ENCODE data around the gene CDH13. TPM values are rescaled to one million over a fixed set of nuclear protein-coding genes. Genes with fewer than 3 reads are reported as not detected.
A peak's percentile ranks its signal among the peaks of the same experiment; 100 is the strongest.

Gene CDH13
- total and polyA plus RNA-seq, 10 of the 15 experiments (the other 5 are each of a cell fraction or from before 2014, with no cell fraction given), result under 0.01 to 0.05 TPM; not detected in 8

DNA sequence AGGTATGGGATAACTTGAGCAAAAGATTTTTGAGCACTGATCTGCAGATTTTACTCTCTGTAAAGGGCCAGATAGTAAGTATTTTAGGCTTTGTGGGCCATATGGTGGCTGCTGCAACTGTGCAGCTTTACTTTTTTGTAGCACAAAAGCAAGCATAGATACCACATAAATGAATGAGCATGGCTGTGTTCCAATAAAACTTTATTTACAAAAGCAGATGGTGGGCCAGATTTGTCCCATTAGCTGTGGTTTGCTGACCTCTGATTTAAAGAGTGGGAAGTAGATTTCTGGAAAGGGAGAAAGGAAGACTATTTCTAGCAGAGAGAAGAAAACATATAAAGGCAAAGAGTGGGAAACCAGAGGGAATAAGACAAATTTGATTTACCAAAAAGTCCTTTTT is 882.5 kb downstream of the CDH13 start (continued):
- TF ChIP-seq RAD51 (IDR thresholded peaks at IDR 0.05), result no peak
- TF ChIP-seq BMI1 (IDR thresholded peaks at IDR 0.05; ENCODE audit: borderline replicate concordance), result no peak
- TF ChIP-seq, protein P1, sequence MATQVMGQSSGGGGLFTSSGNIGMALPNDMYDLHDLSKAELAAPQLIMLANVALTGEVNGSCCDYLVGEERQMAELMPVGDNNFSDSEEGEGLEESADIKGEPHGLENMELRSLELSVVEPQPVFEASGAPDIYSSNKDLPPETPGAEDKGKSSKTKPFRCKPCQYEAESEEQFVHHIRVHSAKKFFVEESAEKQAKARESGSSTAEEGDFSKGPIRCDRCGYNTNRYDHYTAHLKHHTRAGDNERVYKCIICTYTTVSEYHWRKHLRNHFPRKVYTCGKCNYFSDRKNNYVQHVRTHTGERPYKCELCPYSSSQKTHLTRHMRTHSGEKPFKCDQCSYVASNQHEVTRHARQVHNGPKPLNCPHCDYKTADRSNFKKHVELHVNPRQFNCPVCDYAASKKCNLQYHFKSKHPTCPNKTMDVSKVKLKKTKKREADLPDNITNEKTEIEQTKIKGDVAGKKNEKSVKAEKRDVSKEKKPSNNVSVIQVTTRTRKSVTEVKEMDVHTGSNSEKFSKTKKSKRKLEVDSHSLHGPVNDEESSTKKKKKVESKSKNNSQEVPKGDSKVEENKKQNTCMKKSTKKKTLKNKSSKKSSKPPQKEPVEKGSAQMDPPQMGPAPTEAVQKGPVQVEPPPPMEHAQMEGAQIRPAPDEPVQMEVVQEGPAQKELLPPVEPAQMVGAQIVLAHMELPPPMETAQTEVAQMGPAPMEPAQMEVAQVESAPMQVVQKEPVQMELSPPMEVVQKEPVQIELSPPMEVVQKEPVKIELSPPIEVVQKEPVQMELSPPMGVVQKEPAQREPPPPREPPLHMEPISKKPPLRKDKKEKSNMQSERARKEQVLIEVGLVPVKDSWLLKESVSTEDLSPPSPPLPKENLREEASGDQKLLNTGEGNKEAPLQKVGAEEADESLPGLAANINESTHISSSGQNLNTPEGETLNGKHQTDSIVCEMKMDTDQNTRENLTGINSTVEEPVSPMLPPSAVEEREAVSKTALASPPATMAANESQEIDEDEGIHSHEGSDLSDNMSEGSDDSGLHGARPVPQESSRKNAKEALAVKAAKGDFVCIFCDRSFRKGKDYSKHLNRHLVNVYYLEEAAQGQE (IDR thresholded peaks at IDR 0.05; ENCODE audit: low read depth, low read length), result no peak
- TF ChIP-seq BCL11A (IDR thresholded peaks at IDR 0.05; ENCODE audit: low read depth, low read length), result no peak

DNA sequence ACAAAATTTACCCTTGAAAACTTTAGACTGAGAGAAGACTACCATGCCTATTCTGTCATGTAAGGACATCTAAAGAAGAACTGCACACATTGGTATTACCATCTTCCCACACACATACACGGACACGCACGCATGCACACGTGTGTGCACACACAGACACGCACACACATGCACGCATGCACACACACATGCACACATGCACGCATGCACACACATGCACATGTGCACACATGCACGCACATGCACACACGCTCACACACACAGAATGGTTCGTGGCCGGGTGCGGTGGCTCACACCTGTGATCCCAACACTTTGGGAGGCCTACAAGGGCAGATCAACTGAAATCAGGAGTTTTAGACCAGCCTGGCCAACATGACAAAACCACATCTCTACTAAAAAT is 884.1 kb downstream of the CDH13 start:
- TF ChIP-seq RAD21 (IDR thresholded peaks at IDR 0.05; ENCODE audit: insufficient read depth, low read depth, low read length) (no peak), NFYA (IDR thresholded peaks at IDR 0.05; ENCODE audit: borderline replicate concordance, low read depth, low read length) (no peak)
- TF ChIP-seq, protein P2, sequence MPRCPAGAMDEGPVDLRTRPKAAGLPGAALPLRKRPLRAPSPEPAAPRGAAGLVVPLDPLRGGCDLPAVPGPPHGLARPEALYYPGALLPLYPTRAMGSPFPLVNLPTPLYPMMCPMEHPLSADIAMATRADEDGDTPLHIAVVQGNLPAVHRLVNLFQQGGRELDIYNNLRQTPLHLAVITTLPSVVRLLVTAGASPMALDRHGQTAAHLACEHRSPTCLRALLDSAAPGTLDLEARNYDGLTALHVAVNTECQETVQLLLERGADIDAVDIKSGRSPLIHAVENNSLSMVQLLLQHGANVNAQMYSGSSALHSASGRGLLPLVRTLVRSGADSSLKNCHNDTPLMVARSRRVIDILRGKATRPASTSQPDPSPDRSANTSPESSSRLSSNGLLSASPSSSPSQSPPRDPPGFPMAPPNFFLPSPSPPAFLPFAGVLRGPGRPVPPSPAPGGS (IDR thresholded peaks at IDR 0.05; ENCODE audit: borderline replicate concordance, insufficient read depth, low read depth, low read length, poor library complexity, severe bottlenecking), result peak; percentile 48
- Histone ChIP-seq H3K27ac (ENCODE audit: control insufficient read depth, insufficient read depth) (no peak overlapping the region), H4K20me1 (ENCODE audit: control insufficient read depth, insufficient read depth) (no peaks in the 10 kb centered on the region), H3K4me1 (ENCODE audit: control insufficient read depth, insufficient read depth, low read length) (no peaks in the 10 kb centered on the region), H3K27me3 (replicated peaks in 1 of 2; ENCODE audit: control insufficient read depth in 2 of 2, insufficient read depth in 2 of 2, low read length in 1 of 2) (no peaks in the 10 kb centered on the region), H3K4me3 (no peak overlapping the region), H3K9ac (ENCODE audit: control insufficient read depth, insufficient read depth, low read length) (no peak overlapping the region), H3K36me3 (ENCODE audit: control insufficient read depth in 2 of 2, insufficient read depth in 2 of 2, low read length in 1 of 2) (no peaks in the 10 kb centered on the region), H3K9me3 (replicated peaks; ENCODE audit: control insufficient read depth, insufficient read depth, low read length) (no peaks in the 10 kb centered on the region), H3K4me2 (ENCODE audit: control insufficient read depth, insufficient read depth) (no peak overlapping the region), H3K79me2 (ENCODE audit: control insufficient read depth, insufficient read depth, low read length) (no peaks in the 10 kb centered on the region), H2AFZ (ENCODE audit: control insufficient read depth, low read depth, low read length) (no peak overlapping the region)
- ChIA-PET POLR2A (no interaction called here), SMC1A (ENCODE audit: uncharacterized antibody, unreplicated experiment) (no interaction called here), CTCF (no interaction called here), RAD21 (ENCODE audit: unreplicated experiment) (no interaction called here)
- no peak for DNase-seq (ENCODE audit: low read depth, low spot score)
- no peak for ATAC-seq
- FAIRE-seq, result no peak
- in situ Hi-C loops (cut with MboI), result no loop called here
- WGBS (ENCODE audit: insufficient coverage, insufficient replicate concordance, low lambda C conversion rate, missing lambda C conversion rate), result 79% methylated on average over 12 of the region's 12 CpGs
- no TSS peak for BruUV-seq (replicated peaks)
- intact Hi-C loops (cut with micrococcal nuclease; ENCODE audit: unreplicated experiment), result no loop called here
